GM21360 (cell line): ENCODE measurements around the gene FAM83F.
"Not testable (repeated sequence)": the region's sequence is repeated elsewhere in the genome, so short reads cannot be mapped to it uniquely, and the experiment has no call there.

ENCODE experiments used
- ATAC-seq: cut with Tn5 transposase; IDR thresholded peaks from one replicate; pipeline ENCODE4 v1.9.1; 2021; ENCODE audit warnings: mild to moderate bottlenecking, moderate library complexity; ENCODE audit not compliant: unreplicated experiment

Gene FAM83F

DNA sequence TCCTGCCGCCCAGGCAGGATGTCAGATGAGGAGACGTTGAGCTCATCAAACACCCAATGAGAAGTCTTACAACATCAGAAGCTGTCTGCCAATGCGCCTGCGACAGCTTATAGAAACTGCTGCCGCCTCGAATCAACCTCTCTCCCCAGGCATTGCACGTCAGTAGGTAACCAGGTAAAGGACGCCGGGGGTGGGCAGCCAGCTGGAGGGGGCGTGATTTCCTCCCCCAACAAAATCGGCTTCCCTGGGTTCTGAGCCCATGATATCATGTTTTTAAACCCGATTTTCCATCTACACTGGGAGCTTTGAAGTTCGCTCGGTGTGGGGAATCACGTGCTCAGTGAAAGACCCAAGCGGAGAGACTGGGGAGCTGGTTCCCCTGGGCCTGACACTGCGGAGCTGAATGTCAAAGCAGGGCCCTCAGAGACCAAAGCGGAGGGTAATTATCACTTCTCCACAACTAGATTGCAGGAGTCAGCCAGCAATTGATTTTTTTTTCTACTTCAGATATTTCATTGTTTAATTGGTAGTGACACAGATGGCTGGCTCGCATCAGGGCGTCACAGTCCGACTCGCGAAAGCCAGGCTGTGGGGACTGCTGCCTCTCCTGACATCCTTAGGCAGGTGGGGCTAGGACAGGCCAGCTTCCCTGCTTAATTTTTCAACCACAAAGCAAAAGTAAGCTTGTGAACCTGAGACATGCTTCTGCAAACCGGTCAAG lies 15.4 kb downstream of the FAM83F start:
- no peak for ATAC-seq

DNA sequence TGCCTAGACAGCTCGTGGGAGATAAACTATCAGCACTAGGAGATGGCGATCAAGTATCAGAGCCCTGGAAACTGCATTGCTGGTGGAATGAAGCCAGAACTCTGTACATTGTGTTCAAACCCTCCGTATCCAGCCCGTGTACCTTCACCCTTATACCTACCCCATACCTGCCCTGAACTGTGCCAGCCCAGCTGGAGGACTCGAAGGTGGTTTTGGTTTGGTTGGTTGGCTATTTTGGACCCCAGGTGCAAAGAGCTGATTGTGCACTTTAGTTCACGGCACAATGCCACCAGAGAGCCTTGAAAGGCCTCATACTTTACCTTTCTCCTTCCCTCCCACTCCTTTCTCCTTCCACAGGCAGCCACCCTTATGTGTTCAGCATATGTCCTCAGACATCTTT lies 16.0 kb downstream of the FAM83F start:
- ATAC-seq: no peak

DNA sequence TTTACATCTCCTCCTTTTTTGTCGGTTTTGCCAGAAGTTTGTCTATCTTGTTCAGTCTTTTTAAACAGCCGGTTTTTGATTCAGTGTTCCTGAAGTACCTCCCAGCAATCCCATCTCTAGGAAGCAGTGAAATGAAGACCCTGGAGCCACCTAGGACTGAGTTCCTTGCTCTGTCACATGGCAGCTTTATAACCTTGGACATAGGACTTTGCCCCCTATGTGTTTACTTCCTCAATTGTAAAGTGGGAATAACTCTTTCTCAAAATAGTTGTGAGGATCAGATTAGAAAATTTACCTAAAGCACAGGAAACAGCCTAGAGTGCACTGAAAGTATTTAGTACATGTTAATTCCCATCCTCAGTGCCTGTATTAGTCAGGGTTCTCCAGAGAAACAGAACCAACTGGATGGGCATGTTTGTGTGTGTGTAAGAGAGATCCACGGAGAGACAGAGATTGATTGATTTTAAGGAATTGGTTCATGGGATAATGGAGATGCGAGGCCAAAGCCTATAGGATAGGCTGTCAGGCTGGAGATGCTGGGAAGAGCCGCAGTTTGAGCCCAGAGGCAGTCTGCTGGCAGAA lies 20.0 kb downstream of the FAM83F start:
- ATAC-seq: no peak

DNA sequence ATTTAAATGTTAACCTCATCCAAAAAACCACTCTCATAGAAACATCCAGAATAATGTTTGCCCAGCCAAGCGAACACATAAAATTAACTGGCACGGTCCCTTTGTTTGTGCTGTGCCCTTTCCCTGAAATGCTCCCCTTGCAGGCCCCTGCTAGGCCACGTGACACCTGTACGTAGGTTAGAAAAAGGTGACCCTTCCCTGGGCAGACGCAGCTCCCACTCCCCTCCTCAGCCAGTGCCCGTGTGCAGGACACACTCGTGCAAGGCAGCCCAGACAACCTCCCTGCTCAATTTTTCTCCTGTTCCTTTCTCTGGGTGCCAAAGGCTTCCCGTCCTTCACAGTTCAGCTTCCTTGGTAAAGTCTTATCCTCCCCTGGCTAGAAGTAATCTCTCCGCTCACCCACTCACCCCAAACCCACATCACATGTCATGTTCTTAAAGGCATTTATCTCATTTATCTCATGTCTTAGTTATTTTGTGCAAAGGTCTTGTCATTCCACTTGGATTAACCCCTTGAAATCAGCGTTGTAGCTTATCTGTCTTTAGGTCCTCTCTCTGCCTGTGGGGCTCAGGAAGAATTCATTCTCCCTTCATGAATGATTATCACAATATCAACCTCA lies 20.7 kb downstream of the FAM83F start:
- ATAC-seq: no peak

DNA sequence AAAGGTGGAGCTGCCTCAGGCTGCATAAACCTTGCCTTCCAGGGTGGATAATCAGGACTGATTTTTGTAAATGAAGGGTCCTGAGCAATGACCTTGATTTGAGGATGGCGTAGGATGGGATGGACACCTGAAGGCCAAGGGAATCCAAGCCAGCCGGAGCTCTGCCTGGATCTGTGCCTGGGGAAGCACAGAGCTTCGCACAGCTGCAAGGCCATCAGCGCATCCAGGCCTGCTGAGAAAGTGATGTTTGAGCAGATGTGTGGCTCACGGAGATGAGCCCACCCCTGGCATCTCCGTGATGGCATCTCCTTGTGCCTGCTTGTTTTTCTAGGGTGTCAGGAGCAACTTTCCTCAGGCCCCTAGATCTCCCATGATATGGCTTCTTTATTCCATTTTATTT lies 23.3 kb downstream of the FAM83F start:
- ATAC-seq: no peak

DNA sequence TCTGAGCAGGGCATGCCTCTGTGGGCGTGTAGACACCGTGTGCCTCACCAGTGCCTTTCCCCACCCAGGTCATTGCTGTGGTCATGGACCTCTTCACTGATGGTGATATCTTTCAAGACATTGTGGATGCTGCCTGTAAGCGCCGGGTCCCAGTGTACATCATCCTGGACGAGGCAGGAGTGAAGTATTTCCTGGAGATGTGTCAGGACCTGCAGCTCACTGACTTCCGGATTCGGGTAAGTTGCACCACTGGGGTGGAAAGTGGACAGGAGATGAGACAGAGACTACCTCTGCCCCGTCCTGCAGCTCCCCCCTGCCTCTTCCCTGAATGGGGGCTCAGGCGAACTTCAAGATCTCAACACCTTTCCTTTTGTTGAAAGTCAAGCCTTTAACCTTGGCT lies 24.3 kb downstream of the FAM83F start:
- no peak for ATAC-seq

DNA sequence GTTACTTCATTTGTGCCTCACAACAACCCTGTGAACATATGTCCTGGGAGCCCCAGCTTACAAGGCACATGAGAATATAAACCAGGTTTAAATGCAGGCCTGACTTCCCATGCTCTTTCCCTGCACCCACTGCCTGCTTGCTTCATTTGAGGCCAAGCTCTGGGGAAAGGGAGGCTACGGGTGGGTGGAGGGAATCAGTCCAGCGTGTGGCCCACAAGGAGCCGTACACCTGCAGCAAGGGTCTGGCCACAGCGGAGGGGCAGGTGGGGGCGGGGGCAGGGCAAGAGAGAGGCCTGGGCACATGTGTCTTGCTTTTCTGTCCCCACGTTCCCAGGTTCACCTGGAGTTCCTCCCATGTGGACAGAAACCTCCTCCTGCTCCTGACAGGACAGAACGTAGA lies 26.2 kb downstream of the FAM83F start:
- no peak for ATAC-seq

DNA sequence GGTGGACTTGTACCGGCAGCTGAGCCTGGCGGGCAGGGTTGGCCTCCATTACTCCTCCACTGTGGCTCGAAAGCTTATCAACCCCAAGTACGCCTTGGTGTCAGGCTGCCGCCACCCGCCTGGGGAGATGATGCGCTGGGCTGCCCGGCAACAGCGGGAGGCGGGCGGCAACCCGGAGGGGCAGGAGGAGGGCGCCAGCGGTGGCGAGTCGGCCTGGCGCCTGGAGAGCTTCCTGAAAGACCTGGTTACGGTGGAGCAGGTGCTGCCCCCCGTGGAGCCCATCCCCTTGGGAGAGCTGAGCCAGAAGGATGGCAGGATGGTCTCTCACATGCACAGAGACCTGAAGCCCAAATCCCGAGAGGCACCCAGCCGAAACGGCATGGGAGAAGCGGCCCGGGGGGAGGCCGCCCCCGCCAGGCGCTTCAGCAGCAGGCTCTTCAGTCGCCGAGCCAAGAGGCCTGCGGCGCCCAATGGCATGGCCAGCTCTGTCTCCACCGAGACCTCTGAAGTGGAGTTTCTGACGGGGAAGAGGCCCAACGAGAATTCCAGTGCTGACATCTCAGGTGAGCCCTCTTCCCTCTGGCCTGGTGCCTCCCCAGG lies 26.7 kb downstream of the FAM83F start:
- no peak for ATAC-seq

DNA sequence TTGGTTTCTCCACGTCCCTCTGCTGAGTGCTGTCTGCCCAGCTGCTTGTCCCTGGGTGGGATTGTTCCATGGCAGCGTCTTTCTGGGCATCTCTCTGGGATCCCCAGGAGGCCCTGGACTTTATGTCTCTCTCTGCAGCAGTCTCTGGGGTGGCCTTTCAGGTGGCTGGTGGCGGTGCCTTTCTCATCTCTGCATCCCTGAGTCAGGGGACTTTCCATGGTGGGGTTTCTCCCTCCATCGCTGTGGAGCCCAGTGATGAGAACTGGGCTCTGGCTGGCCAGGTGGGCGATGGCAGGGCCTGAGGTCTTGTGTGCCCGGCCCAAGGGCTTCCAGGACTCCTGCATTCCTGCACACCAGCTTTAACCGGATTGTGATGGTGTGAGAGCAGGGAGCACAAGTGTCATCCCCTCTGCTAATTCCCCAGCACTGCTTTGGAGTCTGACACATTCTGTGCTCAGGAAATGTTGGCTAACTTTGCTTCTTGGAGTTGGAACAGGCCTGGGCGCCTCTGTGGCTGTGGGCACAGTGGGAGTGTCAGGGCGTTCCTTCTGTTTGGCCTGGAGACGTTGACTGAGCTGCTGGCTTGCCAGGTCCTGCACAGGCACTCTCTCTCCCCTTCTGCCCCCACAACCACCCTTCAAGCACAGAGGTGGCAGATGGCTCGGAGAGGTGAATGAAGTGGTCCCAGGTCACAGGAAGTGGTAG lies 27.9 kb downstream of the FAM83F start:
- no peak for ATAC-seq

DNA sequence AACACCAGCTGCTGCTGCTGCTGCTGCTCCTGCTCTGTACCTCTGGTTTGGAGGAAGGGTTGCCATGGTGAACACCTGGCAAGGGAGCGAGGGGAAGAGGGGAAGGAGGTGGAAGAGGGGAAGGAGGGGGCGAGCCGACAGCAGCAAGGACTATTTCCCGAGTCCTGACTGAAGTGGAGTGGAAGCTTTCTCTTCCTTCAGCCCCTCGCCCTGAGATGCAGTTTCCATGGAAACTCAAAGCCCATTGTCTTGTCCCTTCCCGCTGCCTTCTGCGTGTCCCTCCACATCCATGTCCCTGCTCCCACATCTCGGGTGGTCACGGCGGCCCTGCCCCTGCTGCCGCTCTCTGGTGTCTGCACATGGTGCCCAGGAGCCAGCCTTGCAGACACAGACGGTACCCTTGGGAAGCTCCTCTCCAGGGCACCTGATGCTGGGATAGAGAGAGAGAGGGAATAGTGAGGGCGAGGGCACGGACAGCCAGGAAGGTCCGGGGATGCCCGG lies 28.6 kb downstream of the FAM83F start:
- no peak for ATAC-seq

DNA sequence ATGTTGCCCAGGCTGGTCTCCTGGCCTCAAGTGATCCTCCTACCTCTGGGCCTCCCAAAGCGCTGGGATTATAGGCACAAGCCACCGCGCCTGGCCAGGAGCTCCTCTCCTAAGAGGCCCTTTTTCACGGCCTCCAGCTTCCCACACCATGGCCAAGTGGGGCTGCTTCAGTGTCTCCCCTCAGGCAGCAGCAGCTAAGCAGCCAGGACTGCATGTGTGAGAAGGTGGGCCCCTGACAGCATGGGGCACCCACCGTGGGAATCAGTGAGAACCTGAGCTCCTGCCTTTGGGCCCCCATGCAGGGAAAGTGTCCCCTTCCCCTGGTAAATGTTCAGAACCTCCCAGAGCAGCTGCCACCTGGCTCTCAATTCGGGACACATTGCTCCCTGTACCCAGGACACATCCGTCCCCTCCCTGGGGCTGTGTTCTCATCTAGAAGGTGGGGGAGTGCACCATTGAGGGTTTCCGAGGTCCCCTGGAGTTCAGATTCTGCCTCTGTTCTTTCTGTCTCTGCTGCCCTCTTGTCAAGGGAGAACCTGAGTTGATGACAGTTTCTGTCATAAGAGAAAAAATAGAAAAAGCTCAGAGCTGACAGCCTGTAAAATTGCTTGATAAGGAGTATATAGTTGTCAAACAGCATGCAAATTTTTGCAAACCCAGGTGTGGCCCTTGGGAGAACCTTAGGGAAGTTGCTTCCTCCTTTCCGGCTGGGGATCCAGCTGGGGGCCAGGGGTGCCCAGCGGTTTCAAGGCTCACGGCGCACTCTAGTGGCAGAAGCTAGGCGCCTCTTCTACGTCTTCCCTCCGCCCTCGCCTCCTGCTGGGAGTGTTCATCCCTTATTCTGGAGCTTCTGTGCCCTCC lies 29.7 kb downstream of the FAM83F start:
- no peak for ATAC-seq

DNA sequence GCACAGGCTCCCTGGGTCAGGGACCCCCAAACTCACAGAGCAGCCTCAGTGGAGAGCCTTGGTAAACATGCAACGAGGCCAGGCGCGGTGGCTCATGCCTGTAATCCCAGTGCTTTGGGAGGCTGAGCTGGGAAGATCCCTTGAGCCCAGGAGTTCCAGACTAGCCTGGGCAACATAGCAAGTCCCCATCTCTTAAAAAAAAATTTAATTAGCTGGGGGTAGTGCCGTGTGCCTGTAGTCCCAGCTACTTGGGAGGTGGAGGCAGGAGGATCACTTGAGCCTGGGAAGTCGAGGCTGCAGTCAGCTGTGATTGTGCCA lies 30.3 kb downstream of the FAM83F start:
- not testable (repeated sequence) for ATAC-seq

DNA sequence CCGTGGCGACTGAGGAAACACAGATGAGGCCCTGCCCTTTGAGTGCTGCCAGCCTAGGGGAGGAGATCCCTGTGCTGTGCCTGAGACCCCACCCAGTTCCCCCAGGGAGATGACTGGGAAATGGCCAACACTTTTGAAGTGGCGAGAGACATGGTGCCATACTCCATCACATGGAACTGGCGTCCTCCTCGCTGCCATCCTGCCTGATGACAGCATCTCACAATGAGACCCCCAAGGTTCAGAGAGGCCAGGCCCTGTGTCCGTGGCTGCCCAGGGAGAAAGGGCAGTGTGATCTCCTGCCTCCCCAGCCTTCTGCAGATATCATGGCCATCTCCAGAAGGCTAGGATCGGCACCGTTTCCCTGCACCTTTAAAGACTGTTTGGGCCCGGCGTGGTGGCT lies 31.1 kb downstream of the FAM83F start:
- ATAC-seq: no peak

DNA sequence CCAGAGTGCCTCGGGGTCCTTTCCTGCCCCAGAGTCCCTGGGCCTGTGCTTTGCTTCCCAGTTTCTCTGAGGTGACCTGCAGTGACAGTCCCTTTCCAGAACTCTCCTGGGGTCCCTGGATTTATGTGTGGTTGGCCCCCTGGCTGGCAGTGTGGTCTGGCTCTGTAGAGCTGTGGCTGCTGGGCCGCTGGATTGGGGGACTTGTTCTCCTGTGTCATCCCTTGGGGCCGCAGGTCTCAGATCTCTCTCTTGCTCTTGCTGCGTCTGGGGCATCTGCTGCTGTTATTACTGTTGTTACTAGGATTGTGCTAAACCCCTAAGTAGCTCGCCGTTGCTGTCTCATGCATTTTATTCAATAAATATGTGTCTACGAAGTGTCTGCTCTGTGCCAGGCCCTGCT lies 31.9 kb downstream of the FAM83F start:
- no peak for ATAC-seq

DNA sequence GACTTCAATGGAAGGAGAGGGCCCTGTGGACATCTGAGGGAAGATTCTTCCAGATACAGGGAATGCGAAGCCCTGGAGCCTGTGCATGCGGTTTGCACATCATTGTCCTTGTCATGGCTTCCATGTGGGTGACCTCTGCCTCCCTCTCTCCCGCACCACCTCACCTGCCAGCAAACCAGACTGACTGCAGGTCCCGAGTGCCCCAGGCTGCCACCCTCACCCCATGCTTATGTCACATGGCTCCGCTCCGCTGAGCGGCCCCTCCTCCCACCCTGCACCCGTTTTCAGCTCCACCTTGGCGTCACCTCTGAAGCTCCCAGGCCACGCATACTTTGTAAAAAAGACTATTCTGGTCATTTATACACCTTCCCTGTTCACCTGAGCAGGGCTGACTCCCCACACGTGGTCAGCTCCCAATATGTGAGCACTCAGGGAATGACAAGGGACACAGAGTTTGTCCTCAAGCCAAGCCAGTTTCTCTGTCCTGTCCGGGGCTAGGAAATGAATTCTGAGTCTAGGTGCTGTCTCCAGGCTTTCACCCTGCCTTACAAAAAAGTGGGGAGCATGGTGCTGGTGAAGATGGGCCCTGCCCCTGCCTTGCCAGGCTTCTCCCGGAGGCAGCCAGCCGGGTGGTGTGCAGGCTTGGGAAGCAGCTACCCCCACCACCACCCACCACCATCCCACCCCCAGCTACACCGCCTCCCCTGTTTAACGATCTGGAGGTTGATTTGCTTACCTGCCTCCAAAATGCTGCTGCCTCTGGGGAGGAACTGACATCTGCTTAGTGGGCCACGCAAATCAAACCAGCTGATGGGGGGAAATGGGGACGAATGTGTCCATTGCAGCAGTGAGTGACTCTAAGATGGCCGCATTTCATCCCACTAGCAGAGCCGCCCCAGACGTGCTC lies 32.7 kb downstream of the FAM83F start:
- ATAC-seq: no peak

DNA sequence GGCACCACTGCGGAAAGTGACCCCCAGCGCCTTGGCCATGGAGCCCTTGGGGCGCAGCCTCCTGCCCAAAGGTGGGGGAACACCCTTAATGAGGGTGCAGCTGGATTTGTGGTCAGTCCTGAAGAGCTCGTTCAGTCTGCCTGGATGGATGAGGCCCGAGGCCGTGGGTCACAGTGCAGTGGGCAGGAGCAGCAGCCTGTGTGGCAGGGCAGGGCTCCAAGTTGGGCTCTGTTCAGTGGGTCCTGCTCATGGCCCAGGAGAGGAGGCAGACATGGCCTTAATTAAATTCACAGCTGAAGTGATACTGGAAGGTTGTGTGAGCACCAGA lies 33.3 kb downstream of the FAM83F start:
- ATAC-seq: no peak

DNA sequence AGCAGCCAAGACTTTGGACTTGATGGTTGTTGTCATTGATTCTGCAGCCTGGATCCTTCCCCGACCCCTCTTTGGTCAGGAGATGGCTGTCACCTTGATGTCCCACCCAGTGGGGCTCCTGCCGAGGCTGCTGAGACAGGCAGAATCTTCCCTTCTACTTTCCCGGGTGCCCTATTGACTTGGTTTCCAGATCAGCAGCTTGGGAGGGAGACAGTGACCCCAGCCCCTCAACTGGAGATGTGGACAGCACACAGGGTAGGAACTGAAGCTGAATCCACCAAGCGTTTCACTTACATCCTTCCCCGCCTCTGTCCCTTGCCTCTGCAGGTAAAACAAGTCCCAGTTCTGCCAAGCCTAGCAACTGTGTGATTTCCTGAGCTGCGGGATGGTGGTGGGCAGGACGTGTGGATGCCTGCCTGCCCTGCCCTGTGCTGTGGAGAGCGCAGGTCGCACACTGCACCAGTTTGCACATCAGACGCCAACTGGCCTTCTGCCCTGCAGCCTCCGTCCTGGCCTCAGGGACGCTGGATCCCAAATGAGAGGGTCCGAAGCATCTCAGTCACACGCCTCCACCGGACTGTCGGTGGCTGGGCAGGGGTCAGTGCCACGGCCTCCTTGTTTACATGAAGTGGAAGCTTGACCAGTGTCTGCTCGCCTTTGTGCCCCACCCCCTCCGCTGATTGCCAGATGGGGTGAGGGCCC lies 34.6 kb downstream of the FAM83F start:
- ATAC-seq: no peak

DNA sequence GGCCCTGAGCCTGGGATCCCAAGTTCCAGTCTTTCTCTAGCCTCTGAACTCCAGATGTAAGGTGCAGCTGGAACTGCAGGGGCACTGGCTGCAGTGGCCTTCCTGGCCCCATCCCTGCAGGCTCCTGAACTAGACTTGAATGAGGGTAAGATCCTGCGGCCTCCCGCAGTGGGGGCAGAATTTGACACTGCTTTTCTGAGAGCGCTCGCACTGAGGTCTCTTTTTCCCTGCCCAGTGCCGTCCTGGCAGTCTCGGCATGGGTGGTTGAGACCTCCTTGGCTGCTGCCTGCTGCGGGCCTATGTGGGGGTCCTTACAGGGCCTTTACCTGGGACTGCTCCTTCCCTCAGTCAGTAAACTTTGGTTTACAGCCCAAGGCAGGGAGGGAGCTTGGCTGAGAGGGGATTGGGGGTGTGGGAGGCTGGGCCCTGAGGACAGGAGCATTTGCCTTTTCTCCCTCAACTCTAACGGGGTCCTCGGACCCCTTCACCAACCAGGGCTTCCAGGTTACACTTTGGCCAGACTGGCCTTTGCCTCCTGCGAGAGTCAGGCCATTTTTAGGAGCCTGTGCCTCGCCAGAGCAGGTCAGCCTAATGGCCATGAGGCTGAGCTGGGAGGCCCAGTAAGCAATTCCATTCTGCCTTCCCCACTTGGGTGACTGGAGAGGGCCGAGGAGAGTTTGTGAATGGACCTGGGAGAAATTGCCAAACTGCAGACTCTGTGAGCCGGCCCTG lies 35.4 kb downstream of the FAM83F start:
- ATAC-seq: no peak

DNA sequence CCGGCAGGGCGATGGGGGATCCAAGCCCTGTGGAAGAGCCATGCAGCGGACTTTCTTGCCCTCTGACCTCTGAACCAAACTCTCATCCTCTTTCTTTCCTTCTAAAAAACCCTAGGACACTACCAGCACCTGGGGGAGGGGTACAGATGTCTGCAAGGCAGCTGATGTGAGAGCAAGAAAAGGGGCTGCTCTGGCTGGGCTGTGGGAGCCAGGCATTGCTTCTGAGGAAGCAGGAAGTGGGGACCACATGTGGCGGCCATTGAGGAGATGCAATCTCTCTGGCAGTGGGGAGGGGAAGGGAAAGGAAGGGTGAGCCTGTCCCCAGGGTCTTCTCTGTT lies 36.0 kb downstream of the FAM83F start:
- no peak for ATAC-seq
